Spleen (tissue), 11 donors: ENCODE data around the gene RP9. TPM values are rescaled to one million over a fixed set of nuclear protein-coding genes. Genes with fewer than 3 reads are reported as not detected.

Source experiments
- DNase-seq: peaks from one replicate; pipeline ENCODE4 v3.0.0-alpha.2; 2020
- H3K27ac ChIP-seq, 8 donors: fragments of 200-600 bp; sonication (generic) in 7 of 8; 1 replicate in 4 of 8; 2 replicates in 4 of 8; pipeline versions ENCODE4 v1.5.0 to v1.8.0; 2016 to 2021; ENCODE audit warnings: inconsistent platforms in 4 of 8, mild to moderate bottlenecking in 4 of 8, moderate library complexity in 1 of 8
- H3K27me3 ChIP-seq, 7 donors: fragments of 200-600 bp; sonication (generic) in 6 of 7; replicated peaks in 1 of 7; 1 replicate in 4 of 7; 2 replicates in 3 of 7; pipeline versions ENCODE4 v1.5.0 to v1.8.0; 2016 to 2021; ENCODE audit warnings: inconsistent platforms in 3 of 7, mild to moderate bottlenecking in 1 of 7
- H3K36me3 ChIP-seq, 6 donors: fragments of 200-600 bp; sonication (generic) in 5 of 6; 1 replicate in 4 of 6; 2 replicates in 2 of 6; pipeline versions ENCODE4 v1.5.0 to v1.8.0; 2016 to 2021; ENCODE audit warnings: inconsistent platforms in 2 of 6
- H3K4me1 ChIP-seq, 6 donors: fragments of 200-600 bp; sonication (generic) in 5 of 6; 1 replicate in 3 of 6; 2 replicates in 3 of 6; pipeline versions ENCODE4 v1.5.0 to v1.8.0; 2016 to 2021; ENCODE audit warnings: inconsistent platforms in 3 of 6
- H3K4me3 ChIP-seq, 8 donors: fragments of 200-600 bp; sonication (generic) in 7 of 8; 1 replicate in 4 of 8; 2 replicates in 4 of 8; pipeline versions ENCODE4 v1.5.0 to v1.8.0; 2016 to 2021; ENCODE audit warnings: inconsistent platforms in 4 of 8, mild to moderate bottlenecking in 4 of 8, moderate library complexity in 2 of 8
- H3K9me3 ChIP-seq, 8 donors: fragments of 200-600 bp; sonication (generic) in 7 of 8; 1 replicate in 4 of 8; 2 replicates in 4 of 8; pipeline versions ENCODE4 v1.5.0 to v1.8.0; 2016 to 2021; ENCODE audit warnings: inconsistent platforms in 4 of 8
- POLR2A ChIP-seq, 3 donors: fragments of 450-650 bp; IDR thresholded peaks; one replicate each; pipeline ENCODE4 v1.5.1; 2017; ENCODE audit warnings: antibody characterized with exemption in 3 of 3, mild to moderate bottlenecking in 1 of 3
- POLR2AphosphoS5 ChIP-seq, 3 donors: sonication (generic); formaldehyde crosslinking; IDR thresholded peaks; one replicate each; pipeline ENCODE4 v1.5.1; 2017; ENCODE audit warnings: antibody characterized with exemption in 3 of 3
- WGBS, 5 donors: extraction: QIAGEN DNeasy Blood & Tissue Kit in 3 of 5; methylation state at CpG; one replicate each; pipeline versions ENCODE4 v1.1.5 to v1.1.7; 2013 to 2018; 5-methylcytosine and 5-hydroxymethylcytosine counted together
- intact Hi-C: fragments of 100-400 bp; cut with DNase I; formaldehyde crosslinking; loops from one replicate; pipeline ENCODE4 v1.15.0; 2023; ENCODE audit warnings: low total_unique reads
- polyA plus RNA-seq, 3 donors: library from polyadenylated mRNA; stranded (reverse); fragments of 200-250 nt; gene quantifications; one replicate each; pipeline ENCODE4 v1.2.1, GENCODE V29; 2013
- total RNA-seq, 7 donors: library from RNA; depleted of rRNA in 3 of 7; stranded (reverse); fragments of >200 nt in 3 of 7; fragmentation: NEBNext Ultra II Directional in 4 of 7; extraction: Animal tissue kit (Norgen Biotek cat#: 25700) in 4 of 7; gene quantifications; one replicate each; pipeline versions ENCODE4 v1.1.0 to v1.2.1, GENCODE V29; 2016 to 2021
- TF ChIP-seq, protein P1 (sequence below), 11 experiments: fragments of 200-600 bp in 7 of 11; fragments of 450-650 bp in 4 of 11; sonication (generic) in 4 of 11; IDR thresholded peaks in 8 of 11; conservative IDR thresholded peaks in 3 of 11; 1 replicate in 7 of 11; 2 replicates in 4 of 11; pipeline versions ENCODE4 v1.4.0 to v1.8.0; 2016 to 2021; ENCODE audit warnings: antibody characterized with exemption in 11 of 11, inconsistent platforms in 4 of 11, mild to moderate bottlenecking in 1 of 11
- donor health status: healthy with polysubstance abuse.
- donor health status: DM: no; HTN: no; CAD: no; lungs with moderate emphysema.
- donor health status: DM: no; HTN: no; CAD: no.
- donor health status: Bipolar disorder and iron deficiency.
- donor health status: healthy.
- donor health status: DM: no; HTN: no; CAD: no.
- donor health status: DM: yes; HTN: yes; CAD: no.

The RP9 gene
- total and polyA plus RNA-seq, 10 donors: 12.6 to 48.1 (median 20.5) TPM

DNA sequence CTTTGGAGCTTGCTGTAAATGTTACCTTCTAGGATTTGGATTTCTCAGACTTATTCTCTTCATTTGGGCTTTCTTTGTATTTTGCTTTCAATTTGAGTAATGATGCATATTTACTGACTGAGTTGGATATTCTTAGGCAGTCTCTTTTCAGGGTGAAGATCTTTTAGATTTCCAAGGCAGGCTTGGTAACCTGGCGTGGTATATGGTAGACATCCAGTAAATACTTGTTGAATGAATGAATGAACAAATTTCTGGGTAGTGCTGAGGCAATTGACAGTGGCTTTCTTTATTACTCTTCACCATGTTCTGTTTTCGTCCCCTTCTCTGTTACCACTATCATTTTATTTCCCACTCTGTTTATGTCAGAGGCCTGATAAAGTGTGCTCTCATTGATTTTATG lies 47.2 kb upstream of the RP9 start:
- intact Hi-C loops: no loop called here
- no peak for DNase-seq
- 93 to 98% (median 96%) methylated on average over 2 of the region's 2 CpGs for WGBS, 5 donors
- Histone ChIP-seq H3K27ac (no peak overlapping the region), H3K4me1 (peaks cover 0 to 5% (median 0%) of the 10 kb centered on the region in 6 donors), H3K36me3 (peaks cover 0 to 49% (median 3%) of the 10 kb centered on the region in 6 donors), H3K9me3 (peaks cover 0 to 6% (median 0%) of the 10 kb centered on the region in 8 donors), H3K4me3 (no peak overlapping the region), H3K27me3 (no peaks in the 10 kb centered on the region)
- TF ChIP-seq POLR2A (IDR thresholded peaks at IDR 0.05): no peak
- TF ChIP-seq POLR2AphosphoS5 (IDR thresholded peaks at IDR 0.05): no peak
- TF ChIP-seq, protein P1, sequence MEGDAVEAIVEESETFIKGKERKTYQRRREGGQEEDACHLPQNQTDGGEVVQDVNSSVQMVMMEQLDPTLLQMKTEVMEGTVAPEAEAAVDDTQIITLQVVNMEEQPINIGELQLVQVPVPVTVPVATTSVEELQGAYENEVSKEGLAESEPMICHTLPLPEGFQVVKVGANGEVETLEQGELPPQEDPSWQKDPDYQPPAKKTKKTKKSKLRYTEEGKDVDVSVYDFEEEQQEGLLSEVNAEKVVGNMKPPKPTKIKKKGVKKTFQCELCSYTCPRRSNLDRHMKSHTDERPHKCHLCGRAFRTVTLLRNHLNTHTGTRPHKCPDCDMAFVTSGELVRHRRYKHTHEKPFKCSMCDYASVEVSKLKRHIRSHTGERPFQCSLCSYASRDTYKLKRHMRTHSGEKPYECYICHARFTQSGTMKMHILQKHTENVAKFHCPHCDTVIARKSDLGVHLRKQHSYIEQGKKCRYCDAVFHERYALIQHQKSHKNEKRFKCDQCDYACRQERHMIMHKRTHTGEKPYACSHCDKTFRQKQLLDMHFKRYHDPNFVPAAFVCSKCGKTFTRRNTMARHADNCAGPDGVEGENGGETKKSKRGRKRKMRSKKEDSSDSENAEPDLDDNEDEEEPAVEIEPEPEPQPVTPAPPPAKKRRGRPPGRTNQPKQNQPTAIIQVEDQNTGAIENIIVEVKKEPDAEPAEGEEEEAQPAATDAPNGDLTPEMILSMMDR (IDR thresholded peaks at IDR 0.05 in 8 of 11, conservative IDR thresholded peaks at IDR 0.05 in 3 of 11): no peak

DNA sequence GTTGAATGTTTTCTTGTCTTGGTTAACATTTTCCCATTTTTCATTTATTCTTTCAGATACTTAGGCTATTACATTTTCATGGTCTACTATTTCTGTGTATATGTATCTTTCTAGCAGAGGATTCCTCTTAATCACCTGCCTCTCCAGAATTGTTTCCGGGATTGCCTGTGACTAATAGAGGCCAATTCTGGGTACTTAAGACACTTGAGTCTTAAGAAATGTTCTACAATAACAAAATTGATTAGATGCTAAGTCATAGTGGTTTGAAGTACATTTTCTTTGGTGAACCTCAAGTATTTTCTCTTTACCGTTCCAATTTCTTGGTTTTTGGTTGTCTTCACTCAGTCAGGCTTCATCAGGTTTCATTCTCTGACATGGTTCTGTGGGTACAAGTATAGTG lies 46.6 kb upstream of the RP9 start:
- TF ChIP-seq POLR2A (IDR thresholded peaks at IDR 0.05): no peak
- TF ChIP-seq, protein P1 (IDR thresholded peaks at IDR 0.05 in 8 of 11, conservative IDR thresholded peaks at IDR 0.05 in 3 of 11): no peak
- TF ChIP-seq POLR2AphosphoS5 (IDR thresholded peaks at IDR 0.05): no peak
- peaks cover 0 to 5% (median 0%) of the 10 kb centered on the region in 6 donors for H3K4me1 ChIP-seq

DNA sequence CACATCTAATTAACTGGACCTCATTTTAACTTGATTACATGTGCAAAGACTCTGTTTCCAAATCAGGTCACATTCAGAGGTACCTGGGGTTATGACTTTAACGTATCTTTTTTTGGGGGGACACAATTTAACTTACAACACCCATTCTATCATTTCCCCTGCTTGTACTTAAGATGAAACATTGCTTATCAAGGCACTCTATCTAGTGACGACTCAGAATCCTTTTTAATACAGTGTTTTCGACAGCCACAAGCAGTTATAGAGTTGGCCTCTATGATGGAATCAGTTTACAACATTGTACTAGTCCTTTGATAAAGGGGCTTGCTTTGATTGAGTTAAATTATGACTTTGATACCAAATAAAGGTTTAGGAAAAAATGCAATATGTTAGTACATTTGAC lies 42.9 kb upstream of the RP9 start:
- intact Hi-C loops: no loop called here

More for the DNA sequence above, 46.6 kb upstream of the RP9 start:
- Histone ChIP-seq H3K36me3 (peaks cover 0 to 43% (median 2%) of the 10 kb centered on the region in 6 donors), H3K27ac (no peak overlapping the region), H3K9me3 (no peaks in the 10 kb centered on the region), H3K4me3 (no peak overlapping the region), H3K27me3 (no peaks in the 10 kb centered on the region)
- 68 to 97% (median 85%) methylated on average over 2 of the region's 2 CpGs for WGBS, 5 donors
- DNase-seq: no peak
- intact Hi-C loops: no loop called here

DNA sequence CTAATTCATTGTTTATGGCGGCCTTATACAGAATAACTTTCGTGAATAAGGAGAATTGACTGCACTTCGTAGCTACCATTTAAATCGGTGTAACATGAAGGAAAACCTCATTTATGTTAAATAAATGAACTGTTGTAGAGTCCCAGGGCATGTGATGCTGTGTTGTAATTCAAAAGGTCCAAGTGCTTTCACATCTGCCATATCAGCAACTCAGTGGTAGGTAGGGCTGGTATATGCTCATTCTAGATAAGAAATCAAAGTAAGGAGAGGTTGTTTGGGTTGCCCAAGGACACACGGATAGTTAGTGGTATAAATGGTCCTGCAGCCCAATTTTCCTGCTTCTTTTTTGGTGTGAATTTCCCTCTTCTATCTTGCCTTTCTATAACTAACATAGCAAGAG lies 36.0 kb upstream of the RP9 start:
- no peaks in the 10 kb centered on the region for H3K27me3 ChIP-seq

More for the DNA sequence above, 42.9 kb upstream of the RP9 start:
- WGBS, 5 donors: 79 to 93% (median 89%) methylated on average over 3 of the region's 3 CpGs
- H3K36me3 ChIP-seq: peaks cover 0 to 32% (median 2%) of the 10 kb centered on the region in 6 donors
- no peak overlapping the region for H3K27ac ChIP-seq
- DNase-seq: no peak
- no peaks in the 10 kb centered on the region for H3K27me3 ChIP-seq
- TF ChIP-seq, protein P1 (IDR thresholded peaks at IDR 0.05 in 8 of 11, conservative IDR thresholded peaks at IDR 0.05 in 3 of 11): no peak
- TF ChIP-seq POLR2AphosphoS5 (IDR thresholded peaks at IDR 0.05): no peak
- no peak for TF ChIP-seq POLR2A (IDR thresholded peaks at IDR 0.05)
- H3K4me1 ChIP-seq: peaks cover 0 to under 1% (median 0%) of the 10 kb centered on the region in 6 donors
- no peak overlapping the region for H3K4me3 ChIP-seq
- no peaks in the 10 kb centered on the region for H3K9me3 ChIP-seq

More for the DNA sequence above, 36.0 kb upstream of the RP9 start:
- no peak for DNase-seq
- Histone ChIP-seq H3K4me3 (no peak overlapping the region), H3K27ac (no peak overlapping the region), H3K4me1 (no peaks in the 10 kb centered on the region), H3K36me3 (peaks cover 0 to 6% (median 0%) of the 10 kb centered on the region in 6 donors), H3K9me3 (peaks cover 0 to 12% (median 9%) of the 10 kb centered on the region in 8 donors)
- WGBS, 5 donors: 88 to 97% (median 92%) methylated on average over 5 of the region's 5 CpGs
- intact Hi-C loops: no loop called here
- TF ChIP-seq, protein P1 (IDR thresholded peaks at IDR 0.05 in 8 of 11, conservative IDR thresholded peaks at IDR 0.05 in 3 of 11): no peak
- no peak for TF ChIP-seq POLR2AphosphoS5 (IDR thresholded peaks at IDR 0.05)
- no peak for TF ChIP-seq POLR2A (IDR thresholded peaks at IDR 0.05)
